ENCODE data around the gene IFT80.

IFT80 gene

GRCh38 chr3:160399125-160400029 lies at the start of gene IFT80, which contains the start of gene SMC4:
IFT80 (minus strand) TSS chr3:160399225; CDS start chr3:160384600, 14,625 bp downstream.
SMC4 (plus strand) TSS chr3:160399650; CDS start chr3:160400827, 1,177 bp downstream.
- DNase-seq (ENCODE audit: low spot score), result peak; percentile 97

GRCh38 chr3:160447544-160447943 lies 48.5 kb upstream of the IFT80 start:
- no peak for DNase-seq (ENCODE audit: low spot score)

- no peak for DNase-seq (ENCODE audit: low spot score)
These were observed 47.6 kb upstream of the IFT80 start for GRCh38 chr3:160446522-160447056.

GRCh38 chr3:160445854-160446253 lies 46.8 kb upstream of the IFT80 start:
- no peak for DNase-seq (ENCODE audit: low spot score)

GRCh38 chr3:160444411-160444810 lies 45.4 kb upstream of the IFT80 start:
- no peak for DNase-seq (ENCODE audit: low spot score)

- no peak for DNase-seq (ENCODE audit: low spot score)
These were observed 41.7 kb upstream of the IFT80 start for GRCh38 chr3:160440687-160441086.

- DNase-seq (ENCODE audit: low spot score), result no peak
These were observed 38.0 kb upstream of the IFT80 start for GRCh38 chr3:160437083-160437455.

- no peak for DNase-seq (ENCODE audit: low spot score)
These were observed 36.7 kb upstream of the IFT80 start for GRCh38 chr3:160435747-160436146.

GRCh38 chr3:160435095-160435494 lies 36.1 kb upstream of the IFT80 start:
- DNase-seq (ENCODE audit: low spot score), result no peak

GRCh38 chr3:160434071-160434470 lies 35.0 kb upstream of the IFT80 start:
- no peak for DNase-seq (ENCODE audit: low spot score)

- DNase-seq (ENCODE audit: low spot score), result no peak
These were observed 28.9 kb upstream of the IFT80 start for GRCh38 chr3:160427832-160428424.

- DNase-seq (ENCODE audit: low spot score), result no peak
These were observed 18.3 kb upstream of the IFT80 start for GRCh38 chr3:160417311-160417710.

- DNase-seq (ENCODE audit: low spot score), result peak; percentile 92
These were observed 14.7 kb upstream of the IFT80 start for GRCh38 chr3:160413613-160414248.

- no peak for DNase-seq (ENCODE audit: low spot score)
These were observed 13.5 kb upstream of the IFT80 start for GRCh38 chr3:160412477-160412876.

- DNase-seq (ENCODE audit: low spot score), result no peak
These were observed 11.0 kb upstream of the IFT80 start for GRCh38 chr3:160409812-160410610.

- DNase-seq (ENCODE audit: low spot score), result no peak
These were observed 4.9 kb upstream of the IFT80 start for GRCh38 chr3:160403796-160404470.

GRCh38 chr3:160403028-160403545 lies 4.1 kb upstream of the IFT80 start:
- DNase-seq (ENCODE audit: low spot score), result no peak

GRCh38 chr3:160402221-160403027 lies 3.4 kb upstream of the IFT80 start:
- no peak for DNase-seq (ENCODE audit: low spot score)

GRCh38 chr3:160401291-160402095 lies 2.5 kb upstream of the IFT80 start:
- no peak for DNase-seq (ENCODE audit: low spot score)

All from Ammon's horn (tissue), 1 donor.